Measurements from ENCODE around the gene SORCS1.

The SORCS1 gene

GRCh38 chr10:107103174-107104025 lies 61.1 kb downstream of the SORCS1 start:
- no peak for DNase-seq

- DNase-seq: no peak
Measured at GRCh38 chr10:107098326-107098725, 66.2 kb downstream of the SORCS1 start.

- DNase-seq: no peak
Measured at GRCh38 chr10:107094824-107095522, 69.5 kb downstream of the SORCS1 start.

GRCh38 chr10:107092321-107092720 lies 72.2 kb downstream of the SORCS1 start:
- DNase-seq: no peak

DNA sequence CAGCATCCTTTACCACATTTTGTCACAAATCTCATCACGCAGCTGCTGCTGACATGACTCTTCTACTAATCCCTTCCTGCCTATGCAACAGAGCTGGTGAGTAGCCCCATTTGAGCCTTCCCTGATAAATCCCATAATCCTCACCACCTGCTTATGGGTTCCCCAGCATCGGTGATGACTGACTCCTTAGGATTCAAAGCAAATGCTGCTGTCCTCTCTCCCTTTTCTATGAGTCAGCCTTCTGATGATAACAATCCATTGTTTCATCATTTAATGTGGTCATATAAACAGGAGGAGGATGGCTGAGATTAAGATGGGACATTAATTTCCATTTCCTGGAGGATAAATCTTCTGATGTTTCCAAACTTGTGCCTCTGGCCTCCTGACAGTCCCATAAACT lies 73.4 kb downstream of the SORCS1 start:
- no peak for DNase-seq

DNA sequence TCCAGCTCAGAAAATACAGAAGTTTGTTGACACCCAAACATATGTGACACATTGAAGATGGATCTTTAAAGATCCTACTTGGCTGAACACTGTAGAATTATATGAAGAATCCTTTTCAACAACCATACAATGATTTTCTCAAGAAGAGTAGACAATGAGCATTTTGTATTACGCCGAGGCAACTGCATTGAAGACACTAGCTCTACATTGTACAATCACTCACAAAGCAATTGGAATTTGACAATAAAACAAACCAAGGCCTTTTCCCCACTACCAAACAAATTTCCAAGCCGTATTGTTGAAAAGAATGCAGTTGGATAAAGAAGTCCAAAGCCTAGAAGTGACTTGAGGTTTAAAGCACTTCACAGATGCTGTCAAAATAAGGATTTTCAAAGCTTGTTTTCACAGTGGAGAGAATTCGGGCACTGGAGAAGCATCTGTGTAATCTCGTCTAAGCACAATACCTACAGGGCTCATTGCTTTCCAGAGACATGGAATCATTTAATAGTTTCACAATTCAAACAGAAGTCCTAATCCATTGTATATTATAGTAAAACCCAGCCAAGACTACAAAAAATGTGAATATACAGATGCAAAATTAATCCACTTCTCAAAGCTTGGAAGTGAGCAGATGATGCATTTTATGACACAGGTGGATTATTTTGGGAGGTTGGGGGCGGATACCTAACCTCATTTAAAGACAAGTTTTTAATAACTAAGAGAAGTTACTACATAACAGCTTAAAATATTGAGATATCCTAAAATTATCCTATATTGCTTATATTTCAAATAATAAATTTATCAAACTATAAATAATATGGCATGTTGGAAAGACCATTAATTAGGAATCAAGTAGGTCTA lies 78.6 kb downstream of the SORCS1 start:
- DNase-seq: no peak

GRCh38 chr10:107083388-107084009 lies 81.0 kb downstream of the SORCS1 start:
- no peak for DNase-seq

DNA sequence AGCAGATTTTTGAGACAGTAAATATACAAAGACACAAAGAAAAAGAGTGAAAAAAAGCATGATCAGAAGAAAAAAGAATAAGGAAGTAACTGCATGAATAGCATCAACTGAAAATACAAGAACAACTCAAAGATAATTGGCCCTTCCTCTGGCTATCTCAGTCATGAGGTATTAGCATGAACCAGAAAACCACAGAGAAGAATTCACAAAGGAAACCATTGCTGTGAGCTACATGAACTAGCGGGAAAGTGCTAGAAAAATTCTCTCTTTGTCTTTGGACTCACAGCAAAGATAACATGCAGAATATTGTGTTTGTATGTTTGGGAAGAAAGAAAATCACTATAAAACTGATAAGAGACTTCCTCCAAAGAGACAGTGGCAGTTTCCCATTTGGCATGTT lies 82.9 kb downstream of the SORCS1 start:
- no peak for DNase-seq

DNA sequence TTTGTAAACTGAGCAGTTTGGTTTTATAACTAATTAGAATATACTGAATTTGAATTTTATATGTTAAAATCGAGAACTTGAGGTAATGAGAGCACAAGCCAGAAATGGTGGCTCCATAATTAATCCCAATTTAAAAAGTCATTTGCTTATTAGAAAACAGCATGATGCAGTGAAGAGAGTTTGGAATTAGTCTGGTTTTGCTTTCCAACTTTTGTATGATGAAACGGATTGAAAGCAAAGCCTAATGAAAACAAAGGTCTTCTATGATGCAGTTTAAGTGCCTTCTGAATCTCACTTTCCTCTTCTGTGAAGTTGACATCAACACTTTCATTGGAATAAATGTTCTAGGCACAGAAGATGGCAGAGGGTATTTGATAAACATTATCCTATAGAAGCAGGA lies 89.4 kb downstream of the SORCS1 start:
- no peak for DNase-seq

DNA sequence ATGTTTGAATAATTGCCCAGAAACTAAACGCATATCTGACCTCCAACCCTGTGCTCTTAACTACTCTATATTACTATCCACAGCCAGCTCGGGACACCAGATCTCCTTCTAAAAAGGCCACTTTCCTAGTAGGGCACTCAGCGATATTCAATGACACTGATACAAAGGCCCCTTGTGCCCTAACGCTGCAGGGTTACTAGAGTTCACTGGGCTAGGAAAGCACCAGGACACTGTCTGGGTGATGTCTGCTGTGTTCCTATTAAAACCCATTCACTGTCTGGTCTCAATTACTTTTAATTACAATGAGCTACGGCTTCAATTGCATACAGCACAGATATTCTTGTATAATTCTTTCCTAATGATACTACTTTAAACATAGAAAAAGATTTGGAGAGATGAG lies 91.7 kb downstream of the SORCS1 start:
- DNase-seq: no peak

DNA sequence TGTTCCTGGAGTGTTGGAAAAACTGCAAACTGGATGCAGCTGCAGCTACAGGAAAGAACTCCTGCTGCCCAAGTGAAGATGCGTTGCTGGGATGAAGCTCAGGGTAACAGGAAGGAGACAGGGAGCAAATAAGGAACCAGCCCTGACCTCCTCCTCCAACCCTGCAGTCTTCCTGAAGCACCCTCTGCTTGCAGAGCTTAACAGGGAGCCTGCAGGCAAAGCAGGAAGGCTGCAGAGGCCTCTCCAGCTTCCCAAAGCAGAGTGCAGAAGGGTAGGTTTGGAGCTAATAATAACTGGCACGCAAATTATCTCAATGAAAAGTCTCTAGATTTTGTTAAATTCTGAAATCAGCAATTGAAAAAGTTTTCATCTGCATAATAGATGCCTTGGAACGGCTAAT lies 92.5 kb downstream of the SORCS1 start:
- DNase-seq: no peak

DNA sequence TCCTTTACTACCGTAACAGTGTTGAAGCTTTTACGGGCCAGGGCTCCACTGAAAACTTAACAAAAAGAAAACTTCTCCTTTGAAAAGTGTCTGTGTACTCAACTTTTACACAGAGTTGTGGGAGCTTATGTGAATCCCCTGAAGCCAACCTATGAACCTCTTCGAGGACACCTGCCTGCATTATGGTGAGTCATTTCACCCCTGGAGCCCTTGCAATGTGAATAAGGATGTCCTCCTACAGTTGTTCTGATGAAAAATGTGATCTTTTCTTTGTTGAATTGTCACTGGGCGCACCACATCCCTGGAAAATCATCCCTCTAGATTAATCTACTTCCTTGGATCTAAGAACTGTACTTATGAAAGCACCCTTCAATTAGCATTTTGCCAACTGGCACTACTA lies 93.2 kb downstream of the SORCS1 start:
- no peak for DNase-seq

DNA sequence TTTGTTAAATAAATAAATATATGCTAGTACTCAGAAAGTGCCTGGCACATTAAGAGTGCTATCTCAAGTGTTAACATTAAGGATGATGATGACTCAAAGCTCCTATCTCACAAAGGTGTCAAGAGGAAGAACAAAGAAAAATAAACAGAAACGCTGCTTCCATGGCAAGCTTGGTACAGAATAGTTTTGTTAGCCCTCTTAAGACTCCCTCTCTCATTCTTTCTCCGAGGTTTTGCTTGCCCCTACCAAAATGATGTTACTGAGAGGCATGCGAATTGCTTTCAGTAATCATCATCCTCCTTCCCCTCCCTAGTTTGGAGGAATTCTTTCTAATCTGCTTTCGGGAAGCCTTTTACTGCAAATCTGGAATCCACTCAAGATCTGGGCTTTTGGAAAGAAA lies 96.7 kb downstream of the SORCS1 start:
- no peak for DNase-seq

DNA sequence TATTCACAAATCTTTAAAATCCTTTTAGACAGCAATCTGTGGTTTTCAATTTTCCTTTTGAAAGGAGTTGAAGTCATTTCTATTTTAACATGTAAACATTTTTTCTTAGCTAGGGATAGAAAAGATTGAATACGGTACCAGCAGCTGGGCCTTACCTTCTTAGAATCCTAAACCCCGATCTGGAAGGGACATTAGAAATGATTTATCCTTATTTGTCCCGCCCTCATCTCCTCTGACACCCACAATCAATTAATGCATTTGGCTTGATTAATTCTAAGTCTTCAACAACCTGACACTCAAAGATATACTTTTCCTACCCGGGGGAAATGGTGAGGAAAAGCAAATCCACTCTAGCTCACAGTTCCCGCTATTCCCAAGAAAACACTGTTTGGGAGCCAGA lies 100.4 kb downstream of the SORCS1 start:
- DNase-seq: no peak

DNA sequence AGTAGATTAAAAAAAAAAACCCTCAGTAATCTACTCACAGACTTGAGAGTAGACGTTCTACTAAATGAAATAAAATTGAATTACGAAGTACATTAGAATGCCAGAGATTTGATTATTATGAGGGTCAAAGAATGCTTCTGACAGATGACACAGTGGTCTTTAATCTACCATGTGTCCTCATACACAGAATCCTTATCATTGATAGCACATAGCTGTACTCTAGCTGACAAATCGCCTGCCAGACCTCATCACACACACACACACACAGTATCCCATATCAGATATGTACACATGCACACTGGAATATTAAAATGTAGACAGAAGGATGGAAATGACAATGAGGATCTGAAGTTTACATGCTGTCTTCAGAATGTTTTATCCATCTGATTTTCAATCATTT lies 104.6 kb downstream of the SORCS1 start:
- DNase-seq: no peak

DNA sequence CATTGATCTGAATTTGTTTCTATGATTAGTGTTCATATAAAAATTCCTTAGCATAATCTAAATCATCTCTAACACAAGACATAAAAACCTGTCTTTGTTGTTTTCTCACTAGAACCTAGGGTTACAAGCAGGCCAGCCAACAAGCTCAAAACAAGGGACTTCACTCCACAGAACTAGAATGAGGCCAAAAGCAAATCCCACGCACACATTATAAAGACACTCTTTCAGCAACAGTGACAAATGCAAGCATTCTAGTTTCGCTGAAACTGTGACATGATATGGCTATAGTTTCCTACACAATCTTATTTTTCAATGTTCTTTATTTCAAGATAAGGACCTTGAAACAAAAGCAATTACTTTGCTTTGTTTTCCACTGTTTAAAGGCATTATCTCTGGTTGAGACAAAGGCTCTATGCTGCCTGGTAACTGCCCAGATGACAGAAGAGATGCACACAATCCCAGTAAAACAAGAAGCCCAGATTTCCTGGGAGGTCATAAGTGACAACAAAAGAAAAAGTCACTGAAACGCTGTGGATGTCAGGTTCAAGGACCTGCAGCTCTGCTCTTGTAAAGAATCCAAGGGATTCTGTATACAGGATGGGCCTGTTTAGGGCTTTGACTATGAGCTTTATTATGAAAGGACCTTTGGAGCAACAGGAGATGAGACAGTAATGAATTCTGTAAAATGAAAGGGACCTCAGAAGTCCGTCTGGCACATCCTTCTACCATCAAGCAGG lies 105.3 kb downstream of the SORCS1 start:
- DNase-seq: no peak

GRCh38 chr10:107058331-107058730 lies 106.2 kb downstream of the SORCS1 start:
- no peak for DNase-seq

GRCh38 chr10:107056182-107056581 lies 108.3 kb downstream of the SORCS1 start:
- no peak for DNase-seq

DNA sequence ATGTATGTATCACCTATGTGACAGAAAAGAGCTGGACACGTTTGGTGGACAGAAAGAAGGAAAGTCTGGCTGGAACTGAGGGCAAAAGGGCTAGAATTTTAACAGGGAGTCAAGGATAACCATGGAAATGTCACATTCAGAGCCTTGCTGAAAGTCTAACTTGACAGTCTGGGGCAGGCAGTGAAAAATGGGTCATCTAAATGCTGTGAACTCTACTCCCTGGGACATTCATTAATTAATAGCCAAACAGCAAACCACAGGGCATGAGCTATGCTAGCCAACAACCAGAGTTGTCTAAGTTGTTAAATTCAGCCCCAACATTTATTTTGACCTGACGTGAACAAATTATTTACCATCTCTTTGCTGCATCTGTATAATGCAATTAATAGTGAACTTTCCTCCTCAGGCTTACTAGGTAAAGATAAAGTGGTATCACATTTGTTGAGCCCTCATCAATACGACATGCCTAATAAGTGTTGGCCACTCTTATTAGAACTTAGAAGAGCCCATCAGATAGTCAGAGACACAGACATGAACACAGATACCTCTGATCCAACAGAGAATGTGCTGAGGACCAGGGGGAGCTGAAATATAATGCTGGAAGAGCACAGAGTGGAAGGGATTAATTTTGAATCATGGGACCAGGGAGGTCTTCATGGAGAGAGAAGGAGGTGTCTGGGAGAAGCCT lies 109.9 kb downstream of the SORCS1 start:
- DNase-seq: no peak

DNA sequence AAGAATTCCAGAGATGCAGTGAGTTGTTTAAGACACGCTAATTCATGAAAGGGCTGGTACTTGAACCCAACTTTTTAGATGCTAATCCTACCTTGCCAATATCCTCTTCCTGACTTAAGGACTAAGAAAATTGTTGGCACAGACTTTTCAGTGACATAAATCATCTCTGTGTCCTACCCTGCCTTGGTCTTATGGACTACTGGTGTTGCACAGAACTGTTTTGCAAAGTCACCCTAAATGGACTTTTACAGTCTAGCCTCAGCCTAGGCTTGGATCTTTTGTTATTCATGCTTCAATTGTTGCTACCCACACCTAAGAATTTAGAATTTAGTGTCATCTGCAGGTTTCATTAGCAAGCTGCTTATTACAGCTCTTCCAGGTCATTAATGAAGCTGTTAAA lies 112.7 kb downstream of the SORCS1 start:
- no peak for DNase-seq

DNA sequence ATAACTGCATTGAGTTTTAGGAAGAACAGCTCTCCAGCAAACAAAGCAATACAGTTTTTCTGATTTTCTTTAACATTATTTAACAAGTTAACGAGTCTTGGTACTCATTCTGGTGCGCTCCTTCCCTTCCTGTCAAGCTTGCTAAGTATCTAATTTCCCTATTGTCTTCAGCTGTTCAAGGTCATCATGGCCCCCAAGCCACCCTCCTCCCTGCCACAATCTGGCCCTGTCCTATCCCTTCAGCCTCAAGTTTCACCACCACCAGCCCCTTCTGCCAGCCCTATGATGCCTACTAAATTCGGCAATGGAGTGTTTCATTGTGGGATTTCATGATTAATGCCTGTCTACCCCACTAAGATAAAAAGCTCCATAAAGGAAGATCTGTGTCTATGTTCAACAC lies 121.0 kb downstream of the SORCS1 start:
- no peak for DNase-seq

All from activated CD4-positive, alpha-beta T cell treated with anti-CD3 and anti-CD28 coated beads for 1 hour (primary cell).